Thyroid gland (tissue), 4 donors: ENCODE data around the gene ZPBP2.

Experiments used
- POLR2A ChIP-seq, 2 donors: fragments of 450-650 bp; IDR thresholded peaks; one replicate each; pipeline ENCODE4 v1.6.1; 2017; ENCODE audit warnings: antibody characterized with exemption in 2 of 2, mild to moderate bottlenecking in 2 of 2, moderate library complexity in 1 of 2
- TF ChIP-seq, protein P1 (sequence below), 6 experiments: fragments of 200-600 bp in 3 of 6; fragments of 450-650 bp in 3 of 6; sonication (generic) in 3 of 6; IDR thresholded peaks; one replicate each; pipeline ENCODE4 v1.5.1; 2016 to 2019; ENCODE audit warnings: antibody characterized with exemption in 6 of 6, mild to moderate bottlenecking in 2 of 6, inconsistent platforms in 1 of 6, moderate library complexity in 1 of 6

- TF ChIP-seq, protein P1, sequence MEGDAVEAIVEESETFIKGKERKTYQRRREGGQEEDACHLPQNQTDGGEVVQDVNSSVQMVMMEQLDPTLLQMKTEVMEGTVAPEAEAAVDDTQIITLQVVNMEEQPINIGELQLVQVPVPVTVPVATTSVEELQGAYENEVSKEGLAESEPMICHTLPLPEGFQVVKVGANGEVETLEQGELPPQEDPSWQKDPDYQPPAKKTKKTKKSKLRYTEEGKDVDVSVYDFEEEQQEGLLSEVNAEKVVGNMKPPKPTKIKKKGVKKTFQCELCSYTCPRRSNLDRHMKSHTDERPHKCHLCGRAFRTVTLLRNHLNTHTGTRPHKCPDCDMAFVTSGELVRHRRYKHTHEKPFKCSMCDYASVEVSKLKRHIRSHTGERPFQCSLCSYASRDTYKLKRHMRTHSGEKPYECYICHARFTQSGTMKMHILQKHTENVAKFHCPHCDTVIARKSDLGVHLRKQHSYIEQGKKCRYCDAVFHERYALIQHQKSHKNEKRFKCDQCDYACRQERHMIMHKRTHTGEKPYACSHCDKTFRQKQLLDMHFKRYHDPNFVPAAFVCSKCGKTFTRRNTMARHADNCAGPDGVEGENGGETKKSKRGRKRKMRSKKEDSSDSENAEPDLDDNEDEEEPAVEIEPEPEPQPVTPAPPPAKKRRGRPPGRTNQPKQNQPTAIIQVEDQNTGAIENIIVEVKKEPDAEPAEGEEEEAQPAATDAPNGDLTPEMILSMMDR (IDR thresholded peaks at IDR 0.05): no peak
- no peak for TF ChIP-seq POLR2A (IDR thresholded peaks at IDR 0.05)
These were observed 29.9 kb upstream of the ZPBP2 start for GRCh38 chr17:39838057-39838456.
